ENCODE measurements around the gene SNX5.

SNX5 gene

DNA sequence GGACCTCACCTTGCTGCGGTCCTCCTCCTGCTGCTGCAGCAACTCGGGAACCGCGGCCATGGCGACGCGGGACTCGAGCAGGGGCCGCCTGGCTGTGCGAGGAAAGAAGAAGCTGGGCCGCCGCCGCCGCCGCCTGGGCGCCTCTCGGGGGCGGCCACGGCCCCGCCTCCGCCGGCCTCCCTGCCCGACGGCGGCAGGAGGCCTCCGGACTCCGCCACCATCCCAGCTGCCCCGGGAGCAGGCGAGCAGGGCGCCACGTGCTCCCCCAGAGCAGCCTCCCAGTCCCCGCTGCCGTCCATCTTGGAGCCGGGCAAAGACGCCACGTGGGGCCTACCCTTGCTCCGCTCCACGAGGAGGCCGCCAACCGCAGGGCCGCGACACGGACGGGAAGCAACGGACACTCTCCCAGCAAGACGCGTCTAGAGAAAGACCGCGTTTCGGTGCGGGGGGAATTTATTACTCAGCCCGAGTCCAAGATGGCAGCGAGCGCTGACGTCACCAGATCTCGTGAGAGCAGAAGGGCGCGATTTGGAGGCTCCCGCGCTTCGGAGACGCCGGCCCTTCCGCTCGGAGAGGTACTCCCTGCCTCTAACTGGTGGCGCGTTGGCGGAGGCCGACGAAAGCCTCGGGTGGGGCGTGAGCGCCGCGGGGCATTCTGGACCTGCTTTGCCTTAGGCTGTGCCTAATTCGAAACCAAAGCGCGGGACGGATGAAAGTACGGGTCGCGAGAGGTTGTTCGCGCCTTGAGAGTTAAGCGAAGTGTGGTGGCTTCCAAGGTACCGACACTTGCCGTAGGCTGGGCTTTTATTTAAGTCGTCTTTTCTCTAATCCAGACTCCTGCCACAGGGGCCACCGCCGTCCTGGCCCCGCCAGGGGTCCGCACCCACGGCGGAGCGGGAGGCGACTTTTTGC is at the start of gene SNX5, which contains the start of gene MGME1:
TSS of gene SNX5 (minus strand) at position 429 of the 912 bp plus-strand sequence. CDS start at position 60, 369 bp downstream.
TSS of gene MGME1 (plus strand) at position 653 of the 912 bp plus-strand sequence. CDS start 842 bp downstream, outside the sequence.
- DNase-seq, result peak; percentile 95

DNA sequence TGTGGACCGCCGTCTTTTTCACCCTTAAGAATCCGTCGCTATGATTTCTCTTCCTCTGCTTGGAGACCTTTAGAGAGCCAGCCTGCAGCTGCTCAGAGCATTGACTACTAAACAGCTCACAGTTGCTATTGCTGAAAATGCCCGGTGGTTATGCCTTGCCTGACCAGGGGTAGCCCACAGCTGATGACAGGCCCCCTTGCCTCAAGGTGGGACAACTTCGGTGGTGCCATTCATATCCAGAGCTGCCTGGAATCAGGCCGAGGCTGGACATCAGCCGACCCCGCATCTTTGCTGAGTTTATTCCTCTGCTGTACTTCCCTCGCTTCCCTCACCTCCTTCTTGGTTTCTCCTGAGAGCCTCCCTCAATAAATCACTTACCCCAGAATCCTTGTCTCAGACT is 49.5 kb upstream of the SNX5 start:
- DNase-seq, result no peak

DNA sequence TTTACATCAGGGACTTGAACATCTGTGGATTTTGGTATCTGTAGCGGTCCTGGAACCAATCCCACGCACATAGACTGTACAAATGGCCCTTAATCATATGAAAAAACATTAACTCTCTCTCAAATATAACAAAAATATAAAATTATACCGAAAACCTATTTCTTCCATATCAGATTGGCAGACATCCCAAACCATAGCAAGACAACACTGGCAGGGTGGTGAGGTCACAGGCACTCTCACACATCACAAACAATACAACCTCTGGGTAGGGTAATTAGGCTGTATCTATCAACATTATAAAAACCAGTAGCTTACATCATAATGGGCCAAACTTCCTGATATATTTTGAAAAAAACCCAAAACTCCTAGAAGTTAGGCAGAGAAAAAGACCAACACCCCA is 48.2 kb upstream of the SNX5 start:
- no peak for DNase-seq

DNA sequence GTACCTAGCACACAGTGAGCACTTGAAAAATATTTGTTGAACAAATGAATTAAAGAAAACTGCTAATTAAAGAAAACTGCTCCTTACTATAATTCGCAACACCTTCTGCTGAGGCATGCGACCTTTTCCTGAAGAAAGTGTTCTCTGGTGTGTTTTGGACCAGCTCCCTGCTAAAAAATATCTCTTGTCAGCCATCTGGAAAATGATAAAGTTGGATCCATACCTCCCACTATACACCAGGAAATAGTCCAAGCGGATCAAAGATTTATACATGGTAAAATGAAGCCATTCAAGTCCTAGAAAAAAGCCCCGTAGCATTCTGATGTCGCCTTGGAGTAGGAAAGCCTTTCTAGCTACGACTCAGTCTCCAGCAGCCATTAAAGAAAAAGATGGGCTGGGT is 45.8 kb upstream of the SNX5 start:
- DNase-seq, result no peak

DNA sequence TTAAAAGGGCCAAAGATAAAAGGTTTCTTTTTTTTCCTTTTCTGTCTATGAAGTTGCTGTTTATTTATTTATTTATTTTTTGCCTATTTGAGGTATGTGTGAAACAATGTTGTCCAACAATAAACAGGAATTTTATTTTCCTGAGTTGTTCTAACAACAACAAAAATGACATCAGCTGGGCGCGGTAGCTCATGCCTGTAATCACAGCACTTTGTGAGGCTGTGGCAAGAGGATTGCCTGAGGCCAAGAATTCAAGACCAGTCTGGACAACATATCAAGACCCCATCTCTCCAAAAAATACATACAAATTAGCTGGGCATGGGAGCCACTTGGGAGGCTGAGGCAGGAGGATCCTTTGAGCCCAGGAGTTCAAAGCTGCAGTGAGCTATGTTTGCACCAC is 44.3 kb upstream of the SNX5 start:
- no peak for DNase-seq

DNA sequence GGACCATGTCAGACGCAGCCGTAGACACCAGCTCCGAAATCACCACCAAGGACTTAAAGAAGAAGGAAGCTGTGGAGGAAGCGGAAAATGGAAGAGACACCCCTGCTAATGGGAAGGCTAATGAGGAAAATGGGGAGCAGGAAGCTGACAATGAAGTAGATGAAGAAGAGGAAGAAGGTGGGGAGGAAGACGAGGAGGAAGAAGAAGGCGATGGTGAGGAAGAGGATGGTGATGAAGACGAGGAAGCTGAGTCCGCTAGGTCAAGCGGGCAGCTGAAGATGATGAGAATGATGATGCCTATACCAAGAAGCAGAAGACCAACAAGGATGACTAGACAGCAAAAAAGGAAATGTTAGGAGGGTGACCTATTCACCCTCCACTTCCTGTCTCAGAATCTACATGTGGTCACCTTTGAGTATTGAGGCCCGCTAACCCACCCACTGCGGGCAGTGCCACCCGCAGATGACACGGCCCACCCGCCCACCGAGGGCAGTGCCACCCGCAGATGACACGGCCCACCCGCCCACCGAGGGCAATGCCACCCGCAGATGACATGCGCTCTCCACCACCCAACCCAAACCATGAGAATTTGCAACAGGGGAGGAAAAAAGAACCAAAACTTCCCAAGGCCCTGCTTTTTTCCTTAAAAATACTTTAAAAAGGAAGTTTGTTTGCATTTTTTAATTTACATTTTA is 43.5 kb upstream of the SNX5 start:
- no peak for DNase-seq

DNA sequence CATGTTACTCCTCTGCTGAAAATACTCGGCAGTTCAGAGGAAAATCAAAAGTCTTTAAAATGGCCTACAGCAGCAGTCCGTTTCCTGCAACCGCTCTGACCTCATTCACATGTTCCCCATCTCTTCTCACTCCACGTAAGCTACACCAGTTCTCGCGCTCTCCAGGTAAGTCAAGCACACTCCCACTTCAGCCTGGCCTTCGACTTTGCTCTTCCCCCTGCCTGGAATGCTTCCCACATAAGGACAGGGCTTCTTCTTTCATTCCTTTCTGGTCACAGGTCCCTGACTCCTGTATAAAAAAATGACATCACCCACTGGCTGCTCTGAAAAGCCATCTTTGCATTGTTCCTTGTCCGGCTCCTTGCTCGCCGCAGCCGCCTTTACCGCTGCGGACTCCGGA is 42.9 kb upstream of the SNX5 start:
- no peak for DNase-seq

DNA sequence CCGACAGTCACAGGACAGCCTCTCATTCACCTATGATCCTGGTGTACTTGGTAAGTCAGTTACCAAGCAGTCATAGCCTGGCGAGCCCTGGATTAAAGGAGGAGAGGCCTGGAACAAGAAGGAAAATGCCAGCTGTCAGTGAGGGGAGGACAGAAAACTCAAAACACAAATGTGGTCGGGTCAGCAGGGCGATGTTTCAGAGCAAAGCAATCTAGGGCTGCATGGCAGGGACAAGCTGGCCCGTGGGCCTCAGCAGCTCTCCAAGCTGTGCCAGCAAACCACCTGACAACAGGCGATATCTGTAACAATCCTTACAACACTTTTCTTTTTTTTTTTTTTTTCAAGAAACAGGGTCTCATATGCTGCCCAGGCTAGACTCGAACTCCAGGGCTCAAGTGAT is 40.5 kb upstream of the SNX5 start:
- DNase-seq, result no peak

DNA sequence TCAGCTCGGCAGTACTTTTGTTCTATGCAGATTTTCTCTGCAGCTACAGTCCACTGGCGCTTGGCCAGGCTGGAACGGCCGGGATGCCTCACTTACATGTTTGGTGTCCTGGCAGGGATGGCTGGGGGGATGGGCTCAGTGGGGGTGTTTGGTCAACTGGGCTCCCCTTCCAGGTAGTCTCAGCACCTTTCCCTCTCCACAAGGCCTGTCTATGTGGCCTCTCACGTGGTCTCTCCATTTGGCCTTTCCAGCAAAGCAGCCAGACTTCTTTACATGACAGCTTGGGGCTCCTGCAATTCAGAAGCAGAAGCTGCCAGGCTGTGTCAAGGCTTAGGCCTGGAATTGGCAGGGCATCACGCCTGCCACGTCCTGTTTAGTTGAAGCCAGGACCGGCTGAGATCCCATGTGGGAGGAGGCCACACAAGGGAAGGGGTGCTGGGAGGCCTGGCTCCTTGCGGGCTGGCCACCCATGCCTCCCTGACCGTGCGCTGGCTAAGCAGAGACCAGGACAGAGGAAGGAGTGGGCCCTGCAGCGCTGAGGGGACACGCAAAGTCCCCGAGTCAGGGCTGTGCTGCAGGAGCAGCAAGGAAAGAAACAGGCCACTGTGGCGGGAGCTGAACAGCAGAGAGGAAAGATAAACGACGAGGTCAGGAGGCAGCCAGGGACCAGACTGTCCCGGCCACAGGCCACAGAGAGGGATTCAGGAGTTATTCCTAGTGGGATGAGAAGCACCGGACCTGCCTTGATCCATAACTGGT is 39.1 kb upstream of the SNX5 start:
- DNase-seq, result no peak

DNA sequence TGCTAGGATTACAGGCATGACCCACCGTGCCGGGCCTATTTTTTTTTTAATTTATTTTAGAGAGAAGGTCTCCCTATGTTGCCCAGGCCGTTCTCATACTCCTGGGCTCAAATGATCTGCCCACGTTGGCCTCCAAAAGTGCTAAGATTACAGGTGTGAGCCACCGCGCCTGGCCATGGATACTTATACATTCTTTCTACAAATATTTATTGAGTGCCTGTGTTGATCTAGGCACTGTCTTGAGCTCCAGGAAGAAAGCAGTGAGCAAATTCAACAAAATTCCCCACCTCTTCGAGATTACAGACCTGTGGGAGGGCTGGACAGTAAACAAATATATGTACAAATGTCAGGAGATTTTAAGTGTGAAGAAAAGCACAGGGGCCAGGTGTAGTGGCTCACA is 38.1 kb upstream of the SNX5 start:
- no peak for DNase-seq

DNA sequence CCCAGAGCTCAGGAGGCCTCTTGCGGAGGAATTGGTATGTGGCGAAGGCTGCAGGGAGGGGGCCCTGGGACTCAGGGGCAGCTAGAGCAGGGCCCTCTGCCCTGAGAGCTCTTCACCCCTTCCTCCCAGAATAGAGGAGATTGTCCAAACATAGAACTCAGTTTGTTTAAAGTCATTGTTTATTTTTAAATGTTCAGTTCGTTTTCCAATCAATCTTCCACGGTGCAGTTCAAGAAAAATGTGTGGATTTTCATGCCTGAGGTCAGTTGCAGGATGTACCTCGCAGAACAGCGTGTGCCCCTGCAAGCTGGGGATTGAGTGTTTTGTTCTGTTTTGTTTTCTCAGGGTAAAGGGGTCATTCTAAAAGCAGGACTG is 37.4 kb upstream of the SNX5 start:
- no peak for DNase-seq

DNA sequence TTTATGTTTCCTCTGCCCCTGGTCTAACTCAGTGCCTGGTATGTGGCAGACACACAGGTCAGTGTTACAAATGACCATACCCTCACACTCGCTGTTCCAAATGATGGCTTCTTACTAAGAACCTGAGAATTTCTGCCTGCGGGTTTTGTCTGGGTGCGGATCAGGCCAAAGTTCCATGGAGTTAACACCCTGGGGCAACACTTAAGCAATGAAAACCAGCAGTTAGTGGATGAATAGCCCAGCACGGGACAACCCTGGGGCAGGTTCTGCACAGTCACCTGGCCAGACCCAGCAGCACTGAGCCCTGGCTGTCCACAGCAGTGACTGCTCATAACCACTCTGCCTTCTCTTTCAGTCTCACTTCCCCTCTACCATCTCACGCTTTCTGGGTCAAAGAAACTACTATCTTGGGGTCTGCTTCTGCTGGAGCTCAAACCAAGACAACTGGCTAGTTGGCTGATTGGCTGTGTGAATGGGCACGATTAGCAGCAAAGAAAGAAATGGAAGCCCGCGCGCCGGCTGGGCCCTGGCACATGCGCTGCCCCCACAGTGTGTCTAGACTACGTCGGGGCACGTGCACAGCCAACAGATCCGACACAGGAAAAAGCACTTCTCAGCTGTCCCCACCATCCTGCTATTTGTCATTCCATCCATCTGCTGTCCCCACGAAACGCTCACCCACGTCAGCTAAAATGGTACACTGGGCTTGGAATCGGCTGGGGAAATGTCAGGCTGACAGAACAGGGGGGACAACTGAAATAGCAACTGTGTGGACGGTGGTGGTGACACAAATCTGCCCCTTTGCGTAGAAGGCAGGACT is 36.8 kb upstream of the SNX5 start:
- DNase-seq, result no peak

DNA sequence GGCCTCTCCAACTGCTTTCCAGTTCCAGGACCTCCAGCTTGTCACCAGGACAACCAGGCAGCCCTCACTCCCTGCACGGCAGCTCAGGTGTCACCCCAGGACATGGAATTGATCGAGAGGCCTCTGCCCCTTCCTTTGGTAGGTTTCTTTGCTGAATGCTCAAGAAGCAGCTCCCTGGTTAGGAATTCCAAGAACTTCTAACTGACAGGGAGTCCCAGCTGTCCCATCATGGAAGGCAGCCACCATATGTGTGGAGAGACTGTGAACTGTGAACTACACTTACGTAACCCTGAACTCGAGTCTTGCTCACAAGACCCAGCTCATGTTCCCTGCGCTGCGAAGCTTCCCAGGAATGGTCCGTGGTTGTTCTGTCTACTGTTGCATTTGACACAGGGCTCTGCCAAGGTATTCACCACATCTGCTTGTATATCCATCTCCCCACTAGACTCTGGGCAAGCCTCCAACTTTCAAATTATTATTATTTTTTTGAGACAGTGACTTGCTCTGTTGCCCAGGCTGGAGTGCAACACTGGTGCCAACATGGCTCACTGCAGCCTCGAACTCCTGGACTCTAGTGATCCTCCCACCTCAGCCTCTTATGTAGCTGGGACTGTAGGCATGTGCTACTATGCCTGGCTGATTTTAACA is 35.9 kb upstream of the SNX5 start:
- DNase-seq, result no peak

DNA sequence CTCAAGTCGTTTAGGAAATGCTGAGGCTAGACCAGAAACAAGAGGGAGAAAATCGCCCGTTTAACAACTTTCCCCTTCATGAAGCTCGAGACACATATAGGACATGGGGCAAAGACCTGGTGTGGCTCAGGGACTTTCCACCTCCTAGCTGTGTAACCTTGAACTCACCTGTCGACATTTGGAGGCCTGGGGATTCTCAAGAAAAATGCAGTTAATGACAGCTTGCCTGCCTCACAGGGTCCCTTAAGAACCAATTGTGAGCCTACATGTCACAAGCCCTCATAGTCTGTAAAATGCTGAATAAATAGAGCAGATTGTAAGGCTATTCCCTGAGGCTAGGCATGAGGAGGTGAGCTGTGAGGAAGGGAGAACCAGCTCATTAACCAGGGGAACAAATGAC is 35.3 kb upstream of the SNX5 start:
- DNase-seq, result no peak

DNA sequence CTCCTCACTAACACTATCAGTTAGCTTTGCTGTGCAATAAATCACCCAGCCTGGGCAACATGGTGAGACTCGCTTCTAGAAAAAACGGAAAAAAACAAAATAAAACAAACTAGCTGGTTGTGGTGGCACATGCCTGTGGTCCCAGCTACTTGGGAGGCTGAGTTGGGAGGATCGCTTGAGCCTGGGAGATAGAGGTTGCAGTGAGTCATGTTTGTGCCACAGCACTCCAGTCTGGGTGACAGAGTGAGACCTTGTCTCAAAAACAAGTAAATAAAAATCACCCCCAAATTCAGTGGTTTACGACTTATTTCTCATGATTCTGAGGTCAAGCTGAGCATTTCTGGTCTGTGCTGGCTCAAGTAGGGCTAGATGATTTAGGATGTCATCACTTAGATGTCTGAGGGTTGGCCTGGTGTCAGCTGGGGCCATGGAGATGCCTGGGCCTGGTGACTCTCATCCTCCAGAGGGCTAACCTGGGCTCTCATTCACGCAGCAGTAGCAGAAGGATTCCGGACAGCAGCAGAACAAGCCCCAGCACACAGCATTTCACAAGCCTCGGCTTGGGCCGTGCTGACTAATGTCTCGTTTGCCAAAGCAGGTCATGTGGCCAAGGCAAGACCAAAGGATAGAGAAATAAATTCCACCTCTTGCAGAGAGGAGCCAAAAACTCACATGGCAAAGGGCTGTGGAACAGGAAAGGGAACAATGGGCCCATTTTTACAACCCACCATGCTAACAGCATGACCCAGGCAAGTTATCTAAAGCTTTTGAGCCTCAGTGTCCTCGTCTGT is 32.7 kb upstream of the SNX5 start:
- DNase-seq, result no peak

DNA sequence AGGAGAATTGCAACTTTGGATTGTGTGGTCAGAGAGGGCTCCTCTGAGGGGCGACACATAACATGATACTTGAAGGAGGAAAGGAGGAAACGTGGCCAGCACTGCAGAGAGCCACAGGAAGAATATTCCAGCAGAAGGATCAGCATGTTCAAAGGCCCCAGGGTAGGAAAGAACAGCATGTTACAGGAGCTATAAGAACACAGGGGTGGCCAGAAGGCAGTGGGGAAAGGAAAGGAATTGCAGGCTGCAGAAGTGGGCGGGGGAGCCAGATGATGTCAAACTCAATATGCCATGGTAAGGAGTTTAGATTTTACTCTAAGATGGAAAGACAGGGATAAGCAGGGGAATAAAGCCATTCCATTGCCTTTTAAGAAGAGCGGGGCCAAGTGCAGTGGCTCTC is 31.0 kb upstream of the SNX5 start:
- DNase-seq, result no peak

DNA sequence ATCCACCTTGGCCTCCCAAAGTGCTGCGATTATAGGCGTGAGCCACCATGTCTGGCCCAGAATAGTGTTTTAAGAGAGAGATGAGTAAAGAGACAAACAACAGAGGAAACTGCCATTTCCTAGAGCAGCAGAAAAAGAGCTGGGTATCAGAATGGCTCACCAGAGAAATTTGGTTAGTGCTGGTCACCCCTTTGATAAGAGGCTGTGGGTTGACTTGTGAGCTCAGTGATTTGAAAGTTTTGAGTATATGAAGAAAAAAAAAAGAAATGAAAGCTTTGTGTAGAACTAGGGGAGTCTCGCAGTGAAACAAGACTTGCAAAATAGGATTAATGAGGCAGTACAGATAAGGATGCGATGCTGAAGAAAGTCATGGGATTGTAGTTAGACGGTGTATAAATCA is 29.9 kb upstream of the SNX5 start:
- DNase-seq, result no peak

DNA sequence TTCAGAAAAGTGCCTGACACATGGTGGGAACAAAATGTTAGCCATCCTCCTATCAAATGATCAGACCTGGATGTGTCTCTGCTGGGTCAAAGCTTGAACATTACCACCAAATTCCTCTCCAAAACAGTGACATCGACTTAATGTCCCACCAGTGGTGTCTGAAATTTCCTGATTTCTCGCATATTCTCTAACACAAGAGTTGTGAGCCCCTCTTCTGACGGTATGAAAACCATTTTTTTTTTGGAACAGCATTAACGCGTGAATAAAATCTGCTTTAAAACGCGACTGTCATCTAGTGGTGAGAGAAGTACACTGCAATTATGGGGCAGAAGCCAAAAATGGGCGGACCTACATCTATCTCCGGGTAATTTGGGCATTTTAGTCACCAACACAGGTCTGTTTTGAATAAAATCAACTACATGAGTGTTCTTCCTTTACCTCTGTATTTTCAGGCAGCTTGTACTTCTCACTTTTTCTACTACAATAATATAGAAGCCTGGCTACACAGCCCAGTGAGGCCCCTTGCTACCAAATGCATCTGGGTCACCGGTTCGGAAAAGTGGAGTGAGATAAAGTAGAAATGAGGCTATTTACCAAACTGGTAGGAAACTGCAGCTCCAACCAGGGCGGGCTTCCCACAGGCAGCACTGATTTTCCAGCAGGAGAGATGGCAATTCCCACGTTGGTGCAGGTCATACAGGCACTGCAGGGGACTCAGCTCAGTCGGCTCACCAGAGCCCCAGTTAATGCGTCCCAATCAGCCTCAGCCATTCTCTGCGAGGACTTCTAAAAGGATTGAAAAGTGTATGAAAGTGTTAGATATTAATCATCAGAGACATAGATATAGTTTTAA is 27.6 kb upstream of the SNX5 start:
- peak; percentile 4 for DNase-seq

DNA sequence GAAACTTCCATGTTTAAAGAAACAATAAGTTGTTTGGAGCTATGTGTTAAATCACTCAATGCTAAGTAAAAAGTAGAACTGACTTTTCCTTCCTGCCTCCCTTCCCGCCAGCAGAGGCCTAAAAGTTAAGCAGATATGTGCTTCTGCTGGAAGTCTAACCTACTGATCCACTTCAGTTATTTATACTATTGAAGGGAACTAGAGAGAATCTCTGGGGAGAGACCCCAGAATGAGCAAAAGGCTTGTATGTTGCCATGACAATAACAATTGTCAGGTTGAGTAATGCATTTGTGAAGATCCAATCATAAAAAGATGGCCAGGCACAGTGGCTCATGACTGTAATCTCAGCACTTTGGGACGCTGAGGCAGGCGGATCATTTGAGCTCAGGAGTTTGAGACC is 25.0 kb upstream of the SNX5 start:
- DNase-seq, result no peak

DNA sequence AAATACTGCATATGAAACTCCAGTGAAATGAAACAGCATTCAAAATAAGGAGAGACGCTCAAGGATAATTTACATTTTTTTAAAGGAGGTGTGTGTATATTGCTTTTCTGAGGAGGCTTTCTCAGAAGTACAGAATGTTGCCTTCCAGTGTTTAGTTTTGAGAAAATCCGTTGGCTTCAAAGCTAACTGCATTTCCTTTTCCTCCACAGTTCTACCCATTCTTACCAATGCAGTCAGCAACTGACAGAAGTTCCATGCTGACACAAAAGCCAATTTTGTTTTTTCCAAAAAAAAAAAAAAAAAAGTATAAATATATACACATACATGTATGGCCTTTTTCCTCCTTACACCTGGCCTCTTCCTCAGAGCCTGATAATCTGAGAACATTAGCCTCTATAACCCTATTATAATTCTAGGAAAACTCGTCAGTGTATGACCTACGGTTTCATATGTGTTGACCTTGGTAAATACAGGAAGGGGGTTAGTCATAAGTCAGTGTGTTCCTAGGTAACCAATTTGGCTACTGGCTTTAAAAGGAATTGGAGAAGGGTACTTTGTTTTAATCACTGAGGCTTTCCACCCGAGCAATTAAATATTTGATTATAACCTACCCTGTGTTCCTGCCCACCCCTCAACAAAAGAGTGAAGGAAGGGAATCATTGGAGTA is 24.4 kb upstream of the SNX5 start:
- DNase-seq, result no peak

All from NCI-H2107 (cell line).